HG03159 (cell line): Measurements from ENCODE around the gene DNMT3A.
A peak's percentile ranks its signal among the peaks of the same experiment; 100 is the strongest.

Experiments used
- ATAC-seq: cut with Tn5 transposase; IDR thresholded peaks from one replicate; pipeline ENCODE4 v1.9.1; 2021; ENCODE audit warnings: mild to moderate bottlenecking, moderate library complexity; ENCODE audit not compliant: unreplicated experiment

Gene DNMT3A

GRCh38 chr2:25307949-25308557 is 33.7 kb downstream of the DNMT3A start:
- no peak for ATAC-seq

- ATAC-seq = no peak
Observed at GRCh38 chr2:25306777-25307368, 34.9 kb downstream of the DNMT3A start.

DNA sequence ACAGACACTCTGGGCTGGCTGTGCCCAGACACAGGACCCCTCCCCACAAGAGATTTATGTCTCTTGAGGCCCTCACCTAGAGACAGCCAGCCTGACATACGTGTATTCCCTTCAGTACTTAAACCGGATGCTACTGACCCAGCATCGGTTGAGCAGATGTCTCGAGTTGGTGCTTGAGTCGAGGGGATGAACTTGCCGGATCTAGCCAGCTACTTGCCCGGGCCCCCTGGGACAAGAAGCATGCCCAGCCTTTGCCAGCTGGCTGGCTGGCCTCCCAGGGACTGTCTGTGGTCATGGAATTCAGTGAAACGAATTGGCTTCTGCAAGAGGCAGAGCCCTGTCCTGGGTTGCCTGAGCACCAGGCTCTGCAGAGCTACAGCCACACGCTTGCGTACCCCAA is 36.0 kb downstream of the DNMT3A start:
- no peak for ATAC-seq

DNA sequence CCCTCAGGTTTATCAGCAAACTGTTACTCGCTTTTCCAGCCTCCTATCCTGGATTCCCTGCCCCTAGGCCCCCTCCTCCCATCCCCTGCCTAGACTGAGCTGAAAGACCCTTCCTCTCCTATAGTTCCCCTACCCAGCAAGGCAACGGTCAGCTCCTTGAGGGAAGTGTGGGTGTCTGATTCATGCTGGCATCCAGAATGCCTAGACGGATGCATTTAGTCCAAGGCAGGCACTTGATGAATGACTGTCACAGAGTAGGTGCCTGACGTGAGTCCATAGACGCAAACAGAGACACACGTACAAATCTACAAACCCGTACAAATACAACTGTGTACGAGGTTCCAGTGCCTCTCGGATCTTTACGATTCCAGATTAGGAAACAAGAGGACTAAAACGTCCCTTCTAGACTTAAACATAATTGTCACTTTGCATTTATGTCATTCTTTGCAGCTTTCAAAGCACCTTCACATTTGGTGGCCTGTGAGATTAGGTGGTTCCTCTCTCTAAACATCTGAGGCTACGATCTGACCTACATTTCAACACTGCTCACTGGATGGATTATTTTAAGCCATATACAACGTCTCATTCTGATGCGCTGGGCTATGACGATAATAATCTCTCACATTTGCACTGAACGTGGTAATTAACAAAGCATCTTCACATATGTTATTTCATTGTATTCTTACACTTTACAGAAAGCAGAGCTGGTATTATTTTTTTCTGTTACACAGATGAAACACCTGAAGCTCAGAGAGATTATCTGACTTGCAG is 36.7 kb downstream of the DNMT3A start:
- ATAC-seq = no peak

DNA sequence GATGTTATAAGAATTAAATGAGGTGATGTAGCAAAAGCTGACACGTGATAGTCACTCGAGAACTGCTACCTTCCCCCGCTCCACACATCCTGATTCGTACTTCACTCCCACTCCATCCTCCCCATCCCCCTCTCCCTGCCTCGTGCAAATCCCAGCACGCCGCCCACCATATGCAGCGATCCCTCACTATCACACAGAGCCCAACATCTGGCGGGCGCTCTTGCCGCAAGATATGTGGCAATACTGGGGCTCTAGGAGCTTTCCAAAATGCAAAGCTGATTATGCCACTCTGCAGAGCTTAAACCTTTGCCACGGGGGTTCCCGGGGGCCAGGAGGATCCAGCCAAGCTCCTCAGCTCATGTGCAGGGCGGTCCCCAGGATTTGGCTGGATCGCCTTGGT is 37.4 kb downstream of the DNMT3A start:
- ATAC-seq = no peak

GRCh38 chr2:25303633-25304236 is 38.0 kb downstream of the DNMT3A start:
- ATAC-seq = no peak

DNA sequence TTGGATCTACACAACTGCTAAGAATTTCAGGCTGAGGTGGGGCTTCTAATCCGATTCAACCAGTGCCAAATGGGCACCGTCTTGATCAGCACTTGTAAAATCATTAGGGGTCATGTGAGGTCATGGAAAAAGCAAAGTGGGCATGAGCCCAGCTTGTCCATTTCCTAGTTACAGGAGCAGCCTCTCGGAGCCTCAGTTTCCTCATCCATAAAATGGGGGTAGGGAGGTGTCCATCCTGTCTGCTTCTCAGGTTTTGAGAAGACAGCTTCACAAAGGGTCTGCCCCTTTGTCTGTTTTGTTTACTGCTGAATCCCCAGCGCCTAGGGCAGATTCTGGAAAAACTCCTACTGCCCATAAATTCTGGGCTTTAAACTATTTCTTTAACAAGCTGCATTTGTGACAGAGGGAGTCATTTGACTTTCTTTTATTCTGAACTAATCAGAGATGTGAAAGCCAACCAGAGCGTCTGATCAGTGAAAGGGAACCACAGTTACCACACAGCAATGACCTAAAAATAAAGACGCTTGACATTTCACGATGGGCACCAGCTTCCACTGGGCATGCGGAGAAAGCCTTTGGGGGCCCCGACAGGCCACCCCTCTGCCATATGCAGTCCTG is 38.9 kb downstream of the DNMT3A start:
- no peak for ATAC-seq

- ATAC-seq = peak; percentile 93
Observed at GRCh38 chr2:25301453-25302352, 40.0 kb downstream of the DNMT3A start.

DNA sequence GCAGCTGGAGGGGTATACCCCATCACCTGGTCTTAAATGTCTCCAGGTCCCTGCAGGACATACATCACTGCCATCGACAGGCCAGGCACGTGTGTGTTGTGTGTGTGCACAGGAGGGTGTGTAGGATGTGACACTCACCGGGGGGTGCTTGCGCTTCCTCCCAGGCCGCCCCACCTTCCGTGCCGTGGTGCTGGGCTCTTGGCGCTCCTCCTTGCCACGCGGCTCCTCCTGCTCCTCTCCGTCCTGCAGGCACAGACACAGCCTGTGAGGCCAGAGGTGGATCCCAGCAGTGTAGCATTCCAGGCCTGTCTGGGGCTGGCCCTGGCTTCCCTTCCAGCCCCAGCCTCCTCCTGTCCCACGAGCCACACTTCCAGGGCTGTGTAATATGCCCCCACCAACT is 41.7 kb downstream of the DNMT3A start:
- no peak for ATAC-seq

- ATAC-seq = no peak
Observed at GRCh38 chr2:25298776-25299431, 42.8 kb downstream of the DNMT3A start.

DNA sequence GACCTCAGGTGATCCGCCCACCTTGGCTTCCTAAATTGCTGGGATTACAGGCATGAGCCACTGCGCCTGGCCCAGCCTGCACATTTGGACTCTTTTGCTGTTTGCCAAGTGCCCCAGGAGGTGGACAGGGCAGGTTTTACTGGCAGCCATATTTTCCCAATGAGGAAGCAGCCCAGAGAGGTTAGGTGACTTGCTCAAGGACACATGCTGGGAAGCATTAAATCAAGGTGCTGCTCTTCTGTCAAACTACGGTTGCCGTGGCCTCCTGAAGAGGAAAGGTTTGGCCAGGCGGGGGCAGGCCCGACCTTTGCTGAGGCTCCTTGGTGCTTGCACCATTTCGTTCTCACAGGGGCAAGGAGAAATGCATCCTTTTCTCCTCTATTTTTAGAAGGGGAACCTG is 44.0 kb downstream of the DNMT3A start:
- no peak for ATAC-seq

GRCh38 chr2:25295621-25296020 is 46.1 kb downstream of the DNMT3A start:
- ATAC-seq = no peak

GRCh38 chr2:25294573-25295462 is 46.9 kb downstream of the DNMT3A start:
- ATAC-seq = peak; percentile 83

GRCh38 chr2:25293958-25294562 is 47.7 kb downstream of the DNMT3A start:
- no peak for ATAC-seq

GRCh38 chr2:25293145-25293544 is 48.6 kb downstream of the DNMT3A start:
- no peak for ATAC-seq

- ATAC-seq = no peak
Observed at GRCh38 chr2:25292408-25292807, 49.3 kb downstream of the DNMT3A start.

DNA sequence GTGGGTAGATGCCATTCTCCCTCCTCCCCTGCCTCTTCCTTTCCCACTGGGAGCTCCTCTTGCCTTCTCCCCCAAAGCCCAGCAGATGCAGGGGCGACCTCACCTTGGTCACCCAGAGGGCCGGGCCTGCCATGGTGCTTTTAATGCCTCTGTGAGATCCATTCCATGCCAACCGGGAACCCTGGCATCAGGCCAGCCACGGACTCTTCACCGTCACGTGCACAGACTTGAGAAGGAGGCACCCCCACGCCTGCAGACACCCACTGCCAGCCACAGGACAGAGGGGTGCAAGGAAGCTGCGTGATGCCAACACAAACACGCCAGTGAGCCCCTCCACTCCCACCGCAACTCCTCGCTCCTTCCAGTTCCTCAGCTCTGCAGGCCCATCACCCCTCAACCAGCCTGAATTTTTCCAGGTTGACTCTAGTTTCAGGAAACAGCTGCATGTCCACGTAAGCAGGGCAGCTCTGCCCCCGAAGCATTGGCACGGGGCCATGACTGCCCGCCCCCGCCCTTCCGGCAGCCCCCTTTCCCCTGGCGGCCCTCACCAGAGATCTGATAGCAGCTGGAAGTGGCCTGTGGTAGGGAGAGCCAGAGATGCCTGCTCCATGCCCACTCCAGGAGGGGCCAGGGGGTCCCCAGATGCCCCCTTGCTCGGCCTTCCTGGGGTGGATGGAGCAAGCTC is 50.8 kb downstream of the DNMT3A start:
- no peak for ATAC-seq
